SK-N-SH treated with all-trans-retinoic acid at 6 μM for 48 hours (cell line): ENCODE measurements around the gene BEST4.

Experiments used
- ATAC-seq: fragments of 200-7000 bp; cut with Tn5 transposase; 3 replicates; pipeline ENCODE4 v1.9.1; 2020; ENCODE audit warnings: mild to moderate bottlenecking, moderate library complexity
- BACH2 ChIP-seq: fragments of 250-450 bp; sonication (Bioruptor Pico); IDR thresholded peaks from 2 replicates; pipeline ENCODE4 v1.9.0; 2021; ENCODE audit warnings: mild to moderate bottlenecking, borderline replicate concordance
- CREB5 ChIP-seq: fragments of 250-450 bp; sonication (Bioruptor Pico); IDR thresholded peaks from 2 replicates; pipeline ENCODE4 v1.5.1; 2020; ENCODE audit warnings: low read depth, mild to moderate bottlenecking, moderate library complexity
- CSRNP3 ChIP-seq: fragments of 250-450 bp; sonication (Bioruptor Pico); IDR thresholded peaks from 2 replicates; pipeline ENCODE4 v1.5.1; 2021; ENCODE audit warnings: mild to moderate bottlenecking, moderate library complexity
- ESRRG ChIP-seq: fragments of 250-450 bp; sonication (Bioruptor Pico); IDR thresholded peaks from 2 replicates; pipeline ENCODE4 v1.6.1; 2021; ENCODE audit warnings: mild to moderate bottlenecking
- GLIS3 ChIP-seq: fragments of 250-450 bp; sonication (Bioruptor Pico); IDR thresholded peaks from 2 replicates; pipeline ENCODE4 v1.5.0; 2020; ENCODE audit warnings: mild to moderate bottlenecking, moderate library complexity
- OSR1 ChIP-seq: fragments of 250-450 bp; sonication (Bioruptor Pico); IDR thresholded peaks from 2 replicates; pipeline ENCODE4 v1.8.0; 2022; ENCODE audit warnings: moderate library complexity, mild to moderate bottlenecking, inconsistent platforms
- PATZ1 ChIP-seq: fragments of 250-450 bp; sonication (Bioruptor Pico); IDR thresholded peaks from 2 replicates; pipeline ENCODE4 v1.8.0; 2020; ENCODE audit warnings: mild to moderate bottlenecking, moderate library complexity, borderline replicate concordance
- RARB ChIP-seq: fragments of 250-450 bp; sonication (Bioruptor Pico); IDR thresholded peaks from 2 replicates; pipeline ENCODE4 v1.8.0; 2021; ENCODE audit warnings: mild to moderate bottlenecking, moderate library complexity
- TCF4 ChIP-seq: fragments of 250-450 bp; sonication (Bioruptor Pico); IDR thresholded peaks from 2 replicates; pipeline ENCODE4 v1.8.0; 2021; ENCODE audit warnings: mild to moderate bottlenecking, moderate library complexity, borderline replicate concordance
- TOX ChIP-seq: fragments of 250-450 bp; sonication (Bioruptor Pico); IDR thresholded peaks from 2 replicates; pipeline ENCODE4 v1.8.0; 2021; ENCODE audit warnings: mild to moderate bottlenecking, moderate library complexity, borderline replicate concordance
- ZC3H10 ChIP-seq: fragments of 250-450 bp; sonication (Bioruptor Pico); IDR thresholded peaks from 2 replicates; pipeline ENCODE4 v1.5.1; 2021; ENCODE audit warnings: mild to moderate bottlenecking, moderate library complexity
- ZFP3 ChIP-seq: fragments of 250-450 bp; sonication (Bioruptor Pico); IDR thresholded peaks from 2 replicates; pipeline ENCODE4 v1.5.0; 2020; ENCODE audit warnings: mild to moderate bottlenecking, moderate library complexity
- ZFP30 ChIP-seq: fragments of 450-650 bp; formaldehyde crosslinking; IDR thresholded peaks from 2 replicates; pipeline ENCODE4 v1.5.0; 2022; ENCODE audit warnings: mild to moderate bottlenecking, moderate library complexity
- ZNF565 ChIP-seq: fragments of 450-650 bp; formaldehyde crosslinking; conservative IDR thresholded peaks from 2 replicates; pipeline ENCODE4 v1.5.0; 2020; ENCODE audit warnings: low read depth, mild to moderate bottlenecking, moderate library complexity
- ZNF70 ChIP-seq: fragments of 450-650 bp; formaldehyde crosslinking; IDR thresholded peaks from 2 replicates; pipeline ENCODE4 v1.5.0; 2020; ENCODE audit warnings: mild to moderate bottlenecking, moderate library complexity
- TF ChIP-seq, protein P1 (sequence below): fragments of 250-450 bp; sonication (Bioruptor Pico); IDR thresholded peaks from 2 replicates; pipeline ENCODE4 v1.8.0; 2021; ENCODE audit warnings: low read depth, mild to moderate bottlenecking, moderate library complexity, borderline replicate concordance

BEST4 gene

GRCh38 chr1:44788120-44788860, at the start of gene BEST4:
BEST4 (minus strand) TSS chr1:44788170; CDS start chr1:44787705, 465 bp downstream.
- TF ChIP-seq TCF4 (CRISPR knock-in tag) (no peak), BACH2 (no peak), CREB5 (CRISPR knock-in tag) (no peak), TOX (CRISPR knock-in tag) (no peak), ZFP30 (CRISPR knock-in tag) (no peak)
- TF ChIP-seq, protein P1, sequence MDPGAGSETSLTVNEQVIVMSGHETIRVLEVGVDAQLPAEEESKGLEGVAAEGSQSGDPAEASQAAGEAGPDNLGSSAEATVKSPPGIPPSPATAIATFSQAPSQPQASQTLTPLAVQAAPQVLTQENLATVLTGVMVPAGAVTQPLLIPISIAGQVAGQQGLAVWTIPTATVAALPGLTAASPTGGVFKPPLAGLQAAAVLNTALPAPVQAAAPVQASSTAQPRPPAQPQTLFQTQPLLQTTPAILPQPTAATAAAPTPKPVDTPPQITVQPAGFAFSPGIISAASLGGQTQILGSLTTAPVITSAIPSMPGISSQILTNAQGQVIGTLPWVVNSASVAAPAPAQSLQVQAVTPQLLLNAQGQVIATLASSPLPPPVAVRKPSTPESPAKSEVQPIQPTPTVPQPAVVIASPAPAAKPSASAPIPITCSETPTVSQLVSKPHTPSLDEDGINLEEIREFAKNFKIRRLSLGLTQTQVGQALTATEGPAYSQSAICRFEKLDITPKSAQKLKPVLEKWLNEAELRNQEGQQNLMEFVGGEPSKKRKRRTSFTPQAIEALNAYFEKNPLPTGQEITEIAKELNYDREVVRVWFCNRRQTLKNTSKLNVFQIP (CRISPR knock-in tag) = no peak
- no peak for ATAC-seq

GRCh38 chr1:44835738-44836675, 48.0 kb upstream of the BEST4 start:
- peak; percentile 95 for ATAC-seq
- TF ChIP-seq, protein P1 (CRISPR knock-in tag) = no peak
- TF ChIP-seq TCF4 (CRISPR knock-in tag) (no peak), RARB (CRISPR knock-in tag) (no peak), ZC3H10 (CRISPR knock-in tag) (no peak), ESRRG (no peak), ZNF565 (CRISPR knock-in tag) (no peak), ZFP3 (CRISPR knock-in tag) (no peak), CSRNP3 (no peak)

GRCh38 chr1:44834328-44834727, 46.4 kb upstream of the BEST4 start:
- TF ChIP-seq ZFP30 (CRISPR knock-in tag) (no peak), TCF4 (CRISPR knock-in tag) (no peak), PATZ1 (CRISPR knock-in tag) (no peak), ZNF70 (no peak), RARB (CRISPR knock-in tag) (no peak), TOX (CRISPR knock-in tag) (no peak), ZFP3 (CRISPR knock-in tag) (no peak), OSR1 (no peak), CREB5 (CRISPR knock-in tag) (no peak), ZNF565 (CRISPR knock-in tag) (no peak), ESRRG (no peak), GLIS3 (CRISPR knock-in tag) (no peak)
- TF ChIP-seq, protein P1 (CRISPR knock-in tag) = no peak
- ATAC-seq = no peak
